B cell (primary cell): ENCODE data around the gene CLCN7. TPM values are rescaled to one million over a fixed set of nuclear protein-coding genes. Genes with fewer than 3 reads are reported as not detected.

Experiments used
- ATAC-seq: fragments of 200-7000 bp; cut with Tn5 transposase; one replicate; pipeline ENCODE4 v1.10.0; 2021; ENCODE audit warnings: low read depth, mild to moderate bottlenecking, moderate number of reproducible peaks, moderate library complexity
- CTCF ChIA-PET: fragments of 350-600 bp; sonication (Branson Sonifier 250); formaldehyde crosslinking; loops from one replicate; lab custom pipeline; 2021; ENCODE audit warnings: antibody characterized with exemption, inconsistent platforms; lab: Charles Lee
- POLR2A ChIA-PET: fragments of 350-600 bp; sonication (Branson Sonifier 250); formaldehyde crosslinking; loops from one replicate; lab custom pipeline; 2021; ENCODE audit warnings: antibody characterized with exemption; lab: Charles Lee
- DNase-seq: peaks from one replicate; pipeline ENCODE4 v3.0.0; 2013
- H2AFZ ChIP-seq: 2 replicates; pipeline ENCODE4 v1.6.1; 2012; ENCODE audit warnings: mild to moderate bottlenecking, low read depth, low read length; ENCODE audit not compliant: insufficient read depth, poor library complexity, severe bottlenecking
- H3K27ac ChIP-seq, 2 donors: 1 replicate in 1 of 2; 2 replicates in 1 of 2; pipeline ENCODE4 v1.5.1; 2012 to 2013; ENCODE audit warnings: low read length in 2 of 2, mild to moderate bottlenecking in 2 of 2, moderate library complexity in 1 of 2
- H3K27me3 ChIP-seq, 4 experiments: fragments of 200-600 bp in 1 of 4; sonication (generic) in 1 of 4; replicated peaks in 1 of 4; 1 replicate in 2 of 4; 2 replicates in 2 of 4; pipeline versions ENCODE4 v1.6.1 to v1.7.0; 2013 to 2016; ENCODE audit warnings: low read length in 3 of 4, mild to moderate bottlenecking in 2 of 4, mixed read lengths in 1 of 4, moderate library complexity in 1 of 4; ENCODE audit not compliant: insufficient read depth in 4 of 4, control insufficient read depth in 3 of 4; ENCODE audit errors: control extremely low read depth in 1 of 4
- H3K36me3 ChIP-seq, 2 experiments: replicated peaks in 1 of 2; 1 replicate in 1 of 2; 2 replicates in 1 of 2; pipeline versions ENCODE4 v1.6.1 to v1.7.1; 2013; ENCODE audit warnings: low read length in 1 of 2; ENCODE audit not compliant: insufficient read depth in 2 of 2, control insufficient read depth in 1 of 2; ENCODE audit errors: control extremely low read depth in 1 of 2, extremely low read depth in 1 of 2
- H3K4me1 ChIP-seq, 2 donors: fragments of 200-600 bp in 1 of 2; sonication (generic) in 1 of 2; 1 replicate in 1 of 2; 2 replicates in 1 of 2; pipeline versions ENCODE4 v1.5.1 to v1.6.1; 2013 to 2017; ENCODE audit warnings: low read length in 2 of 2; ENCODE audit not compliant: control insufficient read depth in 2 of 2, insufficient read depth in 2 of 2
- H3K4me2 ChIP-seq: replicated peaks from 2 replicates; pipeline ENCODE3; 2012; ENCODE audit warnings: mild to moderate bottlenecking, low read depth, low read length; ENCODE audit not compliant: poor library complexity, severe bottlenecking
- H3K4me3 ChIP-seq, 5 experiments: fragments of 200-600 bp in 1 of 5; sonication (generic) in 1 of 5; 1 replicate in 3 of 5; 2 replicates in 2 of 5; pipeline versions ENCODE4 v1.5.1 to v1.7.0; 2011 to 2016; ENCODE audit warnings: low read length in 4 of 5, mild to moderate bottlenecking in 4 of 5, low read depth in 2 of 5, control low read depth in 1 of 5, moderate library complexity in 1 of 5; ENCODE audit not compliant: insufficient read depth in 1 of 5; ENCODE audit errors: control extremely low read depth in 1 of 5, extremely low read depth in 1 of 5
- H3K79me2 ChIP-seq: fragments of 200-600 bp; sonication (generic); one replicate; pipeline ENCODE4 v1.6.0; 2016; ENCODE audit warnings: low read length; ENCODE audit not compliant: control insufficient read depth, insufficient read depth
- H3K9ac ChIP-seq: fragments of 200-600 bp; sonication (generic); 2 replicates; pipeline ENCODE4 v1.6.1; 2017; ENCODE audit warnings: mild to moderate bottlenecking, low read length, moderate library complexity
- H3K9me3 ChIP-seq, 3 donors: one replicate each; pipeline versions ENCODE4 v1.6.1 to v1.7.1; 2013; ENCODE audit warnings: low read length in 2 of 3; ENCODE audit not compliant: control insufficient read depth in 2 of 3, insufficient read depth in 1 of 3; ENCODE audit errors: control extremely low read depth in 1 of 3
- H4K20me1 ChIP-seq: 2 replicates; pipeline ENCODE4 v1.6.0; 2012; ENCODE audit warnings: mild to moderate bottlenecking, low read length; ENCODE audit not compliant: insufficient read depth, control insufficient read depth, poor library complexity, severe bottlenecking
- H3K27ac Mint-ChIP-seq: one replicate; pipeline ENCODE4 v1.8.0; 2021; ENCODE audit warnings: mixed read lengths
- H3K27me3 Mint-ChIP-seq: one replicate; pipeline ENCODE4 v1.8.0; 2021; ENCODE audit warnings: mixed read lengths
- H3K4me1 Mint-ChIP-seq: one replicate; pipeline ENCODE4 v1.8.0; 2021; ENCODE audit warnings: mixed read lengths
- H3K4me3 Mint-ChIP-seq: one replicate; pipeline ENCODE4 v1.8.0; 2021; ENCODE audit warnings: mixed read lengths
- H3K9me3 Mint-ChIP-seq: one replicate; pipeline ENCODE4 v1.8.0; 2022; ENCODE audit warnings: mixed read lengths; ENCODE audit not compliant: insufficient read depth
- CTCF ChIP-seq: fragments of 200-600 bp; IDR thresholded peaks from one replicate; pipeline ENCODE4 v1.8.0; 2022; ENCODE audit warnings: antibody characterized with exemption, mild to moderate bottlenecking
- EZH2 ChIP-seq: IDR thresholded peaks from 2 replicates; pipeline ENCODE4 v1.6.1; 2012; ENCODE audit warnings: borderline replicate concordance, low read depth, mild to moderate bottlenecking, moderate library complexity, low read length; ENCODE audit not compliant: insufficient read depth, poor library complexity, severe bottlenecking
- WGBS: methylation state at CpG from one replicate; pipeline ENCODE4 v1.1.5; 2013; ENCODE audit warnings: missing lambda C conversion rate; ENCODE audit not compliant: insufficient coverage; 5-methylcytosine and 5-hydroxymethylcytosine counted together
- intact Hi-C: fragments of 100-400 bp; cut with micrococcal nuclease; formaldehyde crosslinking; loops from one replicate; pipeline ENCODE4 v1.10.0; 2022
- polyA plus RNA-seq: library from polyadenylated mRNA; depleted of rRNA; stranded (reverse); fragments of >200 nt; gene quantifications from 2 replicates; pipeline ENCODE4 v1.2.3, GENCODE V29; 2012
- total RNA-seq, 2 donors: library from RNA; stranded (reverse); fragments of 120-200 nt in 1 of 2; gene quantifications; 1 replicate in 1 of 2; 2 replicates in 1 of 2; pipeline versions ENCODE4 v1.2.3 to v1.2.4, GENCODE V29; 2013 to 2022

The CLCN7 gene
- total and polyA plus RNA-seq, 2 donors (not counting 1 experiment from before 2014, with no cell fraction given): 215 to 274 TPM

- Mint-ChIP-seq H3K4me1 (no peaks in the 10 kb centered on the region), H3K27ac (no peak overlapping the region), H3K9me3 (no peaks in the 10 kb centered on the region), H3K27me3 (no peaks in the 10 kb centered on the region), H3K4me3 (no peak overlapping the region)
- Histone ChIP-seq H3K27ac (no peak overlapping the region), H3K27me3 (no peaks in the 10 kb centered on the region), H2AFZ (no peak overlapping the region), H3K4me2 (no peak overlapping the region), H3K79me2 (no peaks in the 10 kb centered on the region), H3K36me3 (no peaks in the 10 kb centered on the region), H3K9ac (no peak overlapping the region), H3K4me3 (no peak overlapping the region), H3K9me3 (no peaks in the 10 kb centered on the region), H3K4me1 (peaks cover 0 to 2% of the 10 kb centered on the region in 2 donors), H4K20me1 (no peaks in the 10 kb centered on the region)
- 91% methylated on average over 28 of the region's 30 CpGs for WGBS
- intact Hi-C loops: no loop called here
- ATAC-seq (no peak), DNase-seq (no peak)
- TF ChIP-seq EZH2: no peak
- no peak for TF ChIP-seq CTCF
- POLR2A ChIA-PET: no interaction called here
- CTCF ChIA-PET: no interaction called here
These were observed 48.9 kb upstream of the CLCN7 start for GRCh38 chr16:1523581-1524245.

GRCh38 chr16:1520461-1520860 lies 45.6 kb upstream of the CLCN7 start:
- Mint-ChIP-seq H3K9me3 (no peaks in the 10 kb centered on the region), H3K27me3 (no peaks in the 10 kb centered on the region), H3K4me1 (no peaks in the 10 kb centered on the region), H3K27ac (no peak overlapping the region), H3K4me3 (no peak overlapping the region)
- no peaks in the 10 kb centered on the region for H3K27me3 ChIP-seq
- H3K4me3 ChIP-seq: no peak overlapping the region
- no peaks in the 10 kb centered on the region for H3K4me1 ChIP-seq
- H3K79me2 ChIP-seq: no peaks in the 10 kb centered on the region
- no peak overlapping the region for H3K4me2 ChIP-seq
- intact Hi-C loops: no loop called here
- TF ChIP-seq CTCF: no peak
- no peak for TF ChIP-seq EZH2
- H2AFZ ChIP-seq: no peak overlapping the region
- ATAC-seq (no peak), DNase-seq (no peak)
- peaks cover 0 to 2% (median 0%) of the 10 kb centered on the region in 3 donors for H3K9me3 ChIP-seq
- H3K27ac ChIP-seq: no peak overlapping the region
- H4K20me1 ChIP-seq: no peaks in the 10 kb centered on the region
- no peaks in the 10 kb centered on the region for H3K36me3 ChIP-seq
- WGBS: 98% methylated on average over 18 of the region's 19 CpGs
- H3K9ac ChIP-seq: no peak overlapping the region
- ChIA-PET POLR2A (no interaction called here), CTCF (no interaction called here)
